ENCODE results near the gene CUL4A. TPM values are rescaled to one million over a fixed set of nuclear protein-coding genes. Genes with fewer than 3 reads are reported as not detected.
A peak's percentile ranks its signal among the peaks of the same experiment; 100 is the strongest.

CUL4A gene
- total and polyA plus RNA-seq, 2 donors (not counting 3 experiments of a cell fraction or from before 2014, with no cell fraction given): 37.9 to 80.0 TPM

DNA sequence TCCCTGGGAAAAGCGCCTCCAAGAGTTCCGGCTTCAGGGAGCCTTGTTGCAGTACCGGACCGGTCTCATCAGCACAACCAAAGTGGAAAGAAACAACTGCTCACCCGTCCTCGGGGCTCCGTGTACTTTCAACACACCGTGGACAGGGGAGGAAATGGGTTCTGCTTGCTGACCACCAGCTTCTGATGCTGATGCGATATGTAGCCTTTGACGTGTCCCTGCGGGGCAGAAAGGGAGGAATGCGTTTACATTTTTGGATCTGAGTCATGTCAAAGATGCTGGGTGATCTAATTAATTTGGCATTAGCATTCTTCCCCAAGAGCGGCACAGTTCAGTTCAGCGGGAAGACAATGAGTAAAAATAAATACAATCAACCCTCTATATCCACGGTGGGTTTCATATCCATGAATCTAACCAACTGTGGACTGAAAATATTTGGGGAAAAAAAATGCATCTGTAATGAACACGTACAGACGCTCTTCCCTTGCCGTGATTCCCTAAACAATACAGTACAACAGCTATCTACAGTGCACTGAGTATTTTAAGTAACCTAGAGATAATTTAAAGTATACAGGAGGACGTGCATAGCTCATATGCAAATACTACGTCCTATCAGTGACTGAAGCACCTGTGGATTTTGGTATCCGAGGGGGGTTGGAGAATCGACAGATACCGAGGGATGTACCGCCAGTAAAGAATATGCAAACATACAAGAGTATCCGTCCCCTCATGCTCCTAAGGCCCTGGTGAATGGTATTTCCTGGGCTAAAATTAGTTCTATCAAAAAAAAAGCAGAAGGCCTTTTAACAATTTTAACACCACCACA is 31.1 kb upstream of the CUL4A start:
- TF ChIP-seq, protein P1, sequence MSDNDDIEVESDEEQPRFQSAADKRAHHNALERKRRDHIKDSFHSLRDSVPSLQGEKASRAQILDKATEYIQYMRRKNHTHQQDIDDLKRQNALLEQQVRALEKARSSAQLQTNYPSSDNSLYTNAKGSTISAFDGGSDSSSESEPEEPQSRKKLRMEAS (IDR thresholded peaks at IDR 0.05; ENCODE audit: insufficient read depth, insufficient read length): no peak
- TF ChIP-seq MYC (IDR thresholded peaks at IDR 0.05; ENCODE audit: low read depth, low read length) (no peak), POLR2AphosphoS5 (IDR thresholded peaks at IDR 0.05; ENCODE audit: insufficient read depth, low read depth, low read length) (peak; percentile 51), FOS (IDR thresholded peaks at IDR 0.05; ENCODE audit: borderline replicate concordance, insufficient read depth, low read length) (no peak), EZH2 (IDR thresholded peaks at IDR 0.05; ENCODE audit: borderline replicate concordance, low read depth, low read length, severe bottlenecking) (no peak), JUN (IDR thresholded peaks at IDR 0.05; ENCODE audit: borderline replicate concordance, insufficient read depth, insufficient read length, low read depth) (no peak), GATA2 (IDR thresholded peaks at IDR 0.05; ENCODE audit: insufficient read depth, insufficient read length, low read depth, low read length) (no peak)
- TF ChIP-seq, protein P2, sequence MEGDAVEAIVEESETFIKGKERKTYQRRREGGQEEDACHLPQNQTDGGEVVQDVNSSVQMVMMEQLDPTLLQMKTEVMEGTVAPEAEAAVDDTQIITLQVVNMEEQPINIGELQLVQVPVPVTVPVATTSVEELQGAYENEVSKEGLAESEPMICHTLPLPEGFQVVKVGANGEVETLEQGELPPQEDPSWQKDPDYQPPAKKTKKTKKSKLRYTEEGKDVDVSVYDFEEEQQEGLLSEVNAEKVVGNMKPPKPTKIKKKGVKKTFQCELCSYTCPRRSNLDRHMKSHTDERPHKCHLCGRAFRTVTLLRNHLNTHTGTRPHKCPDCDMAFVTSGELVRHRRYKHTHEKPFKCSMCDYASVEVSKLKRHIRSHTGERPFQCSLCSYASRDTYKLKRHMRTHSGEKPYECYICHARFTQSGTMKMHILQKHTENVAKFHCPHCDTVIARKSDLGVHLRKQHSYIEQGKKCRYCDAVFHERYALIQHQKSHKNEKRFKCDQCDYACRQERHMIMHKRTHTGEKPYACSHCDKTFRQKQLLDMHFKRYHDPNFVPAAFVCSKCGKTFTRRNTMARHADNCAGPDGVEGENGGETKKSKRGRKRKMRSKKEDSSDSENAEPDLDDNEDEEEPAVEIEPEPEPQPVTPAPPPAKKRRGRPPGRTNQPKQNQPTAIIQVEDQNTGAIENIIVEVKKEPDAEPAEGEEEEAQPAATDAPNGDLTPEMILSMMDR (IDR thresholded peaks at IDR 0.05; ENCODE audit: extremely low read depth in 1 of 2, insufficient read depth in 1 of 2, low read depth in 1 of 2, low read length in 2 of 2): no peak
- Histone ChIP-seq H3K79me2 (ENCODE audit: control insufficient read depth, insufficient read depth, low read length) (no peaks in the 10 kb centered on the region), H3K4me3 (replicated peaks in 1 of 3; ENCODE audit: insufficient read depth in 1 of 3, low read depth in 1 of 3, low read length in 3 of 3) (no peak overlapping the region), H3K9ac (replicated peaks; ENCODE audit: extremely low read depth, insufficient read depth, low read length) (peak overlapping the region; percentile 17), H3K27ac (ENCODE audit: insufficient read depth, low read depth, low read length) (peak overlapping the region; percentile 61), H3K4me1 (ENCODE audit: control insufficient read depth, extremely low read depth, insufficient read depth, low read length) (peaks cover 14% of the 10 kb centered on the region), H3K36me3 (ENCODE audit: control insufficient read depth in 2 of 2, extremely low read depth in 1 of 2, insufficient read depth in 2 of 2, low read length in 2 of 2) (peaks cover 16 to 23% of the 10 kb centered on the region in 2 experiments), H2AFZ (ENCODE audit: low read depth, low read length) (no peak overlapping the region), H3K4me2 (ENCODE audit: insufficient read depth, low read length) (peak overlapping the region; percentile 18), H4K20me1 (replicated peaks; ENCODE audit: control insufficient read depth, extremely low read depth, insufficient read depth, low read length) (no peaks in the 10 kb centered on the region), H3K27me3 (ENCODE audit: control insufficient read depth in 2 of 2, insufficient read depth in 2 of 2, low read length in 2 of 2) (no peaks in the 10 kb centered on the region), H3K9me1 (replicated peaks; ENCODE audit: control insufficient read depth, extremely low read depth, insufficient read depth, low read length) (no peaks in the 10 kb centered on the region), H3K9me3 (replicated peaks; ENCODE audit: control insufficient read depth, insufficient read depth, low read length) (no peaks in the 10 kb centered on the region)
- CTCF ChIA-PET: interaction anchor here (2.2 to 2.3 kb wide), 2 partner anchors 9 kb away, joined by 8 to 9 read pairs; no protein-coding TSS in a partner anchor
- peak; percentile 53 for FAIRE-seq
- dilution Hi-C loops (cut with MboI; ENCODE audit: extremely low pct_ligation_motif_present, low sequenced_read_pairs) (no loop called here), intact Hi-C loops (cut with micrococcal nuclease) (loop anchor here (1.0 kb wide), 2 partner anchors 8 to 9 kb away; no protein-coding TSS in a partner anchor)
- DNase-seq (ENCODE audit: low read depth, low spot score): peak; percentile 24
- POLR2A ChIA-PET: no interaction called here
- no TSS peak for BruUV-seq (replicated peaks)

Measured in endothelial cell of umbilical vein (primary cell).